ENCODE measurements around the gene NFIC.

DNA sequence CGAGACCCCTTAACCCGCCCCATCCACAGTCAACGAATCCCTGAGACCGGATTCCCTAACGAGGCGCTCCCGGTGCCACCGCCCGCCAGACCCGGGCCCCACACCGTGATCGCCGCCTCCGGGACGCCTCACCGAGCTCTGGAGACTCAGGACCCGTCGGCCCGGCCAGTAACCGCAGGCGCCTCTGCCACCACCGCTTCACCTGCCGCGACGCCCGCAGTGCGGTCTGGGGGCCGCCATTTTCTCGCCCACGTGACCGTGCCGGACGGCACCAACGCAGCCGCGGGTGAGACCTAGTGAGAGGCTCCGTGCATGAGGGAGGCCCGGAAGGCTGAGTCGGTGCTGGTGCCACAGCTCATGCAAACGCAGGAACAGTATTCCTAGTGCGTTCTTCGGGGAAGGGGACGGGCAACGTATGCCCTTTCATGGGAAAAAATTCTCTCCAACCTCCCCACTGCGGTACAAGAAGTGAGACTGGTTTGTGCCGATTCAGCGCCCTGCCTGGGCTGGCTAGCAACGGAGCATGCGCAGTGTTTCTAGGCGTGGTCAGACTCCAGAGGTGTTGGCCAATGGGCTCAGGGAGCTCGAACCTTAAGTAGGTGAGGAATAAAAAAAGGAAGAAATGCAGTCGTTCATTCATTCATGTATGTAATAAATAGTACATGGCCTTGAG lies 134.2 kb downstream of the NFIC start, which contains the start of gene DOHH:
- TF ChIP-seq, protein P1, sequence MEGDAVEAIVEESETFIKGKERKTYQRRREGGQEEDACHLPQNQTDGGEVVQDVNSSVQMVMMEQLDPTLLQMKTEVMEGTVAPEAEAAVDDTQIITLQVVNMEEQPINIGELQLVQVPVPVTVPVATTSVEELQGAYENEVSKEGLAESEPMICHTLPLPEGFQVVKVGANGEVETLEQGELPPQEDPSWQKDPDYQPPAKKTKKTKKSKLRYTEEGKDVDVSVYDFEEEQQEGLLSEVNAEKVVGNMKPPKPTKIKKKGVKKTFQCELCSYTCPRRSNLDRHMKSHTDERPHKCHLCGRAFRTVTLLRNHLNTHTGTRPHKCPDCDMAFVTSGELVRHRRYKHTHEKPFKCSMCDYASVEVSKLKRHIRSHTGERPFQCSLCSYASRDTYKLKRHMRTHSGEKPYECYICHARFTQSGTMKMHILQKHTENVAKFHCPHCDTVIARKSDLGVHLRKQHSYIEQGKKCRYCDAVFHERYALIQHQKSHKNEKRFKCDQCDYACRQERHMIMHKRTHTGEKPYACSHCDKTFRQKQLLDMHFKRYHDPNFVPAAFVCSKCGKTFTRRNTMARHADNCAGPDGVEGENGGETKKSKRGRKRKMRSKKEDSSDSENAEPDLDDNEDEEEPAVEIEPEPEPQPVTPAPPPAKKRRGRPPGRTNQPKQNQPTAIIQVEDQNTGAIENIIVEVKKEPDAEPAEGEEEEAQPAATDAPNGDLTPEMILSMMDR (IDR thresholded peaks at IDR 0.05; ENCODE audit: poor library complexity, severe bottlenecking), result peak; percentile 25
- peak; percentile 93 for TF ChIP-seq REST (IDR thresholded peaks at IDR 0.05; ENCODE audit: borderline replicate concordance)
